Spleen (tissue), 7 donors: ENCODE data around the gene PHF11.

Source experiments
- POLR2A ChIP-seq, 3 donors: fragments of 450-650 bp; IDR thresholded peaks; one replicate each; pipeline ENCODE4 v1.5.1; 2017; ENCODE audit warnings: antibody characterized with exemption in 3 of 3, mild to moderate bottlenecking in 1 of 3
- POLR2AphosphoS5 ChIP-seq, 3 donors: sonication (generic); formaldehyde crosslinking; IDR thresholded peaks; one replicate each; pipeline ENCODE4 v1.5.1; 2017; ENCODE audit warnings: antibody characterized with exemption in 3 of 3
- TF ChIP-seq, protein P1 (sequence below), 11 experiments: fragments of 200-600 bp in 7 of 11; fragments of 450-650 bp in 4 of 11; sonication (generic) in 4 of 11; IDR thresholded peaks in 8 of 11; conservative IDR thresholded peaks in 3 of 11; 1 replicate in 7 of 11; 2 replicates in 4 of 11; pipeline versions ENCODE4 v1.4.0 to v1.8.0; 2016 to 2021; ENCODE audit warnings: antibody characterized with exemption in 11 of 11, inconsistent platforms in 4 of 11, mild to moderate bottlenecking in 1 of 11
- donor health status: DM: no; HTN: no; CAD: no; lungs with moderate emphysema.
- donor health status: DM: no; HTN: no; CAD: no.
- donor health status: DM: no; HTN: no; CAD: no.

- TF ChIP-seq POLR2A (IDR thresholded peaks at IDR 0.05), result no peak
- TF ChIP-seq, protein P1, sequence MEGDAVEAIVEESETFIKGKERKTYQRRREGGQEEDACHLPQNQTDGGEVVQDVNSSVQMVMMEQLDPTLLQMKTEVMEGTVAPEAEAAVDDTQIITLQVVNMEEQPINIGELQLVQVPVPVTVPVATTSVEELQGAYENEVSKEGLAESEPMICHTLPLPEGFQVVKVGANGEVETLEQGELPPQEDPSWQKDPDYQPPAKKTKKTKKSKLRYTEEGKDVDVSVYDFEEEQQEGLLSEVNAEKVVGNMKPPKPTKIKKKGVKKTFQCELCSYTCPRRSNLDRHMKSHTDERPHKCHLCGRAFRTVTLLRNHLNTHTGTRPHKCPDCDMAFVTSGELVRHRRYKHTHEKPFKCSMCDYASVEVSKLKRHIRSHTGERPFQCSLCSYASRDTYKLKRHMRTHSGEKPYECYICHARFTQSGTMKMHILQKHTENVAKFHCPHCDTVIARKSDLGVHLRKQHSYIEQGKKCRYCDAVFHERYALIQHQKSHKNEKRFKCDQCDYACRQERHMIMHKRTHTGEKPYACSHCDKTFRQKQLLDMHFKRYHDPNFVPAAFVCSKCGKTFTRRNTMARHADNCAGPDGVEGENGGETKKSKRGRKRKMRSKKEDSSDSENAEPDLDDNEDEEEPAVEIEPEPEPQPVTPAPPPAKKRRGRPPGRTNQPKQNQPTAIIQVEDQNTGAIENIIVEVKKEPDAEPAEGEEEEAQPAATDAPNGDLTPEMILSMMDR (IDR thresholded peaks at IDR 0.05 in 8 of 11, conservative IDR thresholded peaks at IDR 0.05 in 3 of 11), result no peak
- no peak for TF ChIP-seq POLR2AphosphoS5 (IDR thresholded peaks at IDR 0.05)
These were observed 23.6 kb upstream of the PHF11 start for GRCh38 chr13:49472186-49472585.
